ENCODE data around the gene RNF43.

The RNF43 gene

GRCh38 chr17:58385359-58385899 is 31.9 kb downstream of the RNF43 start:
- peaks cover 2% of the 10 kb centered on the region for H3K27me3 ChIP-seq (ENCODE audit: insufficient read depth, low read length)
- H3K4me3 ChIP-seq (ENCODE audit: low read depth, low read length, poor library complexity, severe bottlenecking): no peak overlapping the region
- no peaks in the 10 kb centered on the region for H3K9me3 ChIP-seq (ENCODE audit: low read length)
- no peaks in the 10 kb centered on the region for H3K36me3 ChIP-seq (ENCODE audit: insufficient read depth, low read length)
- H3K4me1 ChIP-seq (ENCODE audit: insufficient read depth, low read length, severe bottlenecking): no peaks in the 10 kb centered on the region
- H3K27ac ChIP-seq (ENCODE audit: low read depth, low read length, poor library complexity, severe bottlenecking): no peak overlapping the region
- no peak overlapping the region for H2AFZ ChIP-seq (ENCODE audit: low read length)
- H3K4me2 ChIP-seq (ENCODE audit: low read length): no peak overlapping the region
- H3K9me2 ChIP-seq (ENCODE audit: low read depth, low read length): no peaks in the 10 kb centered on the region
- no peaks in the 10 kb centered on the region for H4K20me1 ChIP-seq (ENCODE audit: insufficient read depth, low read length)
- H3F3A ChIP-seq (ENCODE audit: insufficient read depth, low read length): no peaks in the 10 kb centered on the region
- no peak overlapping the region for H3K9ac ChIP-seq (ENCODE audit: low read length)
- no peaks in the 10 kb centered on the region for H3K79me2 ChIP-seq (ENCODE audit: insufficient read depth, low read length)
- TF ChIP-seq EZH2 (IDR thresholded peaks at IDR 0.05; ENCODE audit: borderline replicate concordance, low read length) (no peak), CTCF (IDR thresholded peaks at IDR 0.05; ENCODE audit: low read length) (no peak)

- H2AFZ ChIP-seq (ENCODE audit: low read length): no peak overlapping the region
- no peaks in the 10 kb centered on the region for H3K9me2 ChIP-seq (ENCODE audit: low read depth, low read length)
- TF ChIP-seq EZH2 (IDR thresholded peaks at IDR 0.05; ENCODE audit: borderline replicate concordance, low read length): no peak
- TF ChIP-seq CTCF (IDR thresholded peaks at IDR 0.05; ENCODE audit: low read length): no peak
- H3K27me3 ChIP-seq (ENCODE audit: insufficient read depth, low read length): peaks cover 2% of the 10 kb centered on the region
- H4K20me1 ChIP-seq (ENCODE audit: insufficient read depth, low read length): no peaks in the 10 kb centered on the region
- no peaks in the 10 kb centered on the region for H3K79me2 ChIP-seq (ENCODE audit: insufficient read depth, low read length)
- H3K4me3 ChIP-seq (ENCODE audit: low read depth, low read length, poor library complexity, severe bottlenecking): no peak overlapping the region
- H3K4me1 ChIP-seq (ENCODE audit: insufficient read depth, low read length, severe bottlenecking): no peaks in the 10 kb centered on the region
- no peaks in the 10 kb centered on the region for H3K36me3 ChIP-seq (ENCODE audit: insufficient read depth, low read length)
- H3K9me3 ChIP-seq (ENCODE audit: low read length): no peaks in the 10 kb centered on the region
- H3K9ac ChIP-seq (ENCODE audit: low read length): no peak overlapping the region
- H3K27ac ChIP-seq (ENCODE audit: low read depth, low read length, poor library complexity, severe bottlenecking): no peak overlapping the region
- H3K4me2 ChIP-seq (ENCODE audit: low read length): no peak overlapping the region
- no peaks in the 10 kb centered on the region for H3F3A ChIP-seq (ENCODE audit: insufficient read depth, low read length)
Measured at GRCh38 chr17:58384897-58385296, 32.4 kb downstream of the RNF43 start.

- TF ChIP-seq CTCF (IDR thresholded peaks at IDR 0.05; ENCODE audit: low read length): no peak
- TF ChIP-seq EZH2 (IDR thresholded peaks at IDR 0.05; ENCODE audit: borderline replicate concordance, low read length): no peak
- Histone ChIP-seq H3K27me3 (ENCODE audit: insufficient read depth, low read length) (peaks cover 2% of the 10 kb centered on the region; the same call in 1 of the 2 replicates), H3F3A (ENCODE audit: insufficient read depth, low read length) (no peaks in the 10 kb centered on the region), H3K9me3 (ENCODE audit: low read length) (no peaks in the 10 kb centered on the region), H3K4me1 (ENCODE audit: insufficient read depth, low read length, severe bottlenecking) (no peaks in the 10 kb centered on the region), H3K79me2 (ENCODE audit: insufficient read depth, low read length) (no peaks in the 10 kb centered on the region), H3K36me3 (ENCODE audit: insufficient read depth, low read length) (no peaks in the 10 kb centered on the region; the same call in 1 of the 2 replicates), H4K20me1 (ENCODE audit: insufficient read depth, low read length) (no peaks in the 10 kb centered on the region), H2AFZ (ENCODE audit: low read length) (no peak overlapping the region), H3K4me2 (ENCODE audit: low read length) (no peak overlapping the region), H3K9me2 (ENCODE audit: low read depth, low read length) (no peaks in the 10 kb centered on the region), H3K4me3 (ENCODE audit: low read depth, low read length, poor library complexity, severe bottlenecking) (no peak overlapping the region), H3K9ac (ENCODE audit: low read length) (no peak overlapping the region), H3K27ac (ENCODE audit: low read depth, low read length, poor library complexity, severe bottlenecking) (no peak overlapping the region)
Measured at GRCh38 chr17:58383892-58384462, 33.4 kb downstream of the RNF43 start.
